K562 (cell line): Measurements from ENCODE around the gene SIRT5. TPM values are rescaled to one million over a fixed set of nuclear protein-coding genes. Genes with fewer than 3 reads are reported as not detected.

Source experiments
- CBX3 ChIP-seq, 2 experiments: IDR thresholded peaks; 1 replicate in 1 of 2; 2 replicates in 1 of 2; pipeline ENCODE4 v1.6.1; 2012; ENCODE audit warnings: inconsistent platforms in 2 of 2, low read length in 2 of 2, borderline replicate concordance in 1 of 2, control low read depth in 1 of 2
- CEBPG ChIP-seq, 3 experiments: fragments of 200-800 bp in 1 of 3; sonication (Bioruptor generic) in 1 of 3; sonication (generic) in 1 of 3; formaldehyde crosslinking in 1 of 3; IDR thresholded peaks in 2 of 3; conservative IDR thresholded peaks in 1 of 3; 2 replicates each; pipeline versions ENCODE4 v1.6.1 to v1.8.0; 2016 to 2022; ENCODE audit warnings: missing compliant biosample characterization in 2 of 3, missing genetic modification characterization in 2 of 3, mild to moderate bottlenecking in 1 of 3, missing genetic modification reagents in 1 of 3
- CREM ChIP-seq: IDR thresholded peaks from 2 replicates; pipeline ENCODE4 v1.6.1; 2014; ENCODE audit warnings: antibody characterized with exemption, low read depth
- FOXO4 ChIP-seq: fragments of 450-650 bp; formaldehyde crosslinking; IDR thresholded peaks from 2 replicates; pipeline ENCODE4 v1.4.0; 2020; ENCODE audit warnings: mild to moderate bottlenecking, moderate library complexity
- ID3 ChIP-seq, 2 experiments: fragments of 250-450 bp in 1 of 2; fragments of 450-650 bp in 1 of 2; sonication (Bioruptor Pico) in 1 of 2; IDR thresholded peaks; 2 replicates each; pipeline versions ENCODE4 v1.6.1 to v1.8.0; 2016 to 2021; ENCODE audit warnings: mild to moderate bottlenecking in 2 of 2, moderate library complexity in 2 of 2, missing compliant biosample characterization in 1 of 2, missing genetic modification characterization in 1 of 2
- KHSRP ChIP-seq: fragments of 450-650 bp; IDR thresholded peaks from 2 replicates; pipeline ENCODE4 v1.6.1; 2017
- LEF1 ChIP-seq: fragments of 450-650 bp; IDR thresholded peaks from 2 replicates; pipeline ENCODE4 v1.6.1; 2016; ENCODE audit warnings: mild to moderate bottlenecking
- MAZ ChIP-seq, 2 experiments: fragments of 450-650 bp in 1 of 2; sonication (generic) in 1 of 2; formaldehyde crosslinking; IDR thresholded peaks in 1 of 2; conservative IDR thresholded peaks in 1 of 2; 2 replicates each; pipeline versions ENCODE4 v1.4.0 to v1.5.0; 2020; ENCODE audit warnings: mild to moderate bottlenecking in 1 of 2, missing genetic modification reagents in 1 of 2
- MEIS2 ChIP-seq: fragments of 450-650 bp; IDR thresholded peaks from 2 replicates; pipeline ENCODE4 v1.6.1; 2014; ENCODE audit warnings: mild to moderate bottlenecking; ENCODE audit not compliant: partially characterized antibody
- MITF ChIP-seq: IDR thresholded peaks from 2 replicates; pipeline ENCODE4 v1.6.1; 2014; ENCODE audit warnings: antibody characterized with exemption
- NRF1 ChIP-seq, 2 experiments: fragments of 450-650 bp; IDR thresholded peaks in 1 of 2; conservative IDR thresholded peaks in 1 of 2; 2 replicates each; pipeline ENCODE4 v1.6.1; 2014; ENCODE audit warnings: mild to moderate bottlenecking in 2 of 2
- PKNOX1 ChIP-seq: fragments of 450-650 bp; IDR thresholded peaks from 2 replicates; pipeline ENCODE4 v1.6.1; 2016
- RBM15 ChIP-seq: fragments of 200-400 bp; formaldehyde crosslinking; IDR thresholded peaks from 2 replicates; pipeline ENCODE4 v1.6.1; 2018; ENCODE audit warnings: mild to moderate bottlenecking, low read length, moderate library complexity; ENCODE audit not compliant: insufficient read depth
- SMAD3 ChIP-seq: fragments of 450-650 bp; formaldehyde crosslinking; conservative IDR thresholded peaks from 2 replicates; pipeline ENCODE4 v1.4.0; 2020; ENCODE audit warnings: mild to moderate bottlenecking
- SREBF1 ChIP-seq: fragments of 150-350 bp; IDR thresholded peaks from 2 replicates; pipeline ENCODE4 v1.6.1; 2014; ENCODE audit warnings: antibody characterized with exemption, low read depth, low read length, borderline replicate concordance
- ZBTB17 ChIP-seq: fragments of 450-650 bp; formaldehyde crosslinking; IDR thresholded peaks from 2 replicates; pipeline ENCODE4 v1.4.0; 2020; ENCODE audit warnings: mild to moderate bottlenecking
- ZBTB8A ChIP-seq: fragments of 450-650 bp; IDR thresholded peaks from 2 replicates; pipeline ENCODE4 v1.6.1; 2018; ENCODE audit warnings: mild to moderate bottlenecking, moderate library complexity; ENCODE audit not compliant: partially characterized antibody
- ZNF175 ChIP-seq: fragments of 200-800 bp; sonication (Bioruptor generic); IDR thresholded peaks from 2 replicates; pipeline ENCODE4 v1.6.1; 2016; ENCODE audit warnings: low read depth, mild to moderate bottlenecking, missing genetic modification characterization, missing compliant biosample characterization
- ZNF311 ChIP-seq: fragments of 250-450 bp; sonication (Bioruptor Pico); IDR thresholded peaks from 2 replicates; pipeline ENCODE4 v1.4.0; 2020; ENCODE audit warnings: mild to moderate bottlenecking, moderate library complexity
- ZNF507 ChIP-seq: conservative IDR thresholded peaks from 2 replicates; pipeline ENCODE4 v1.6.1; 2017; ENCODE audit warnings: missing genetic modification characterization, missing compliant biosample characterization
- ZNF77 ChIP-seq: fragments of 250-450 bp; sonication (Bioruptor Pico); IDR thresholded peaks from 2 replicates; pipeline ENCODE4 v1.5.0; 2020
- polyA plus RNA-seq, 8 experiments: library from polyadenylated mRNA; depleted of rRNA in 4 of 8; stranded (reverse) in 5 of 8; unstranded in 3 of 8; fragments of >200 nt; fragmentation: Nextera tagmentation in 2 of 8; fragmentation: Illumina TruSeq in 1 of 8; extraction: Ambion mirVana in 2 of 8; extraction: Trizol in 1 of 8; gene quantifications; 2 replicates each; pipeline versions ENCODE4 v1.2.1 to v1.2.3, GENCODE V29; 2011 to 2014; ENCODE audit warnings: inconsistent platforms in 1 of 8, missing spikeins in 1 of 8
- total RNA-seq, 7 experiments: library from RNA; depleted of rRNA in 6 of 7; stranded (reverse); fragments of >200 nt in 6 of 7; fragmentation: Illumina TruSeq in 2 of 7; extraction: Trizol in 2 of 7; gene quantifications; 2 replicates each; pipeline versions ENCODE4 v1.2.1 to v1.2.3, GENCODE V29; 2011 to 2021; ENCODE audit warnings: low replicate concordance in 1 of 7

SIRT5 gene
- total and polyA plus RNA-seq, 9 of the 15 experiments (the other 6 are each of a cell fraction or from before 2014, with no cell fraction given), result 2.1 to 15.7 (median 11.4) TPM

- TF ChIP-seq PKNOX1, result peak; percentile 14; the same call in 1 of the 2 replicates
- TF ChIP-seq SREBF1, result no peak
- TF ChIP-seq ZNF311 (CRISPR knock-in tag), result peak; percentile 72
- TF ChIP-seq RBM15, result 0 out of 2 replicates have a peak, but pooled peaks have one; percentile 68
- no peak for TF ChIP-seq NRF1 (conservative IDR thresholded peaks at IDR 0.05 in 1 of 2, IDR thresholded peaks at IDR 0.05 in 1 of 2)
- peak; percentile 65 for TF ChIP-seq ZNF175
- peak; percentile 46; the same call in 1 of the 2 replicates for TF ChIP-seq LEF1
- no peak for TF ChIP-seq CEBPG (CRISPR knock-in tag; IDR thresholded peaks at IDR 0.05)
- no peak for TF ChIP-seq CEBPG (tag; conservative IDR thresholded peaks at IDR 0.05 in 1 of 2, IDR thresholded peaks at IDR 0.05 in 1 of 2)
- no peak for TF ChIP-seq ZNF77
- TF ChIP-seq CBX3 (IDR thresholded peaks at IDR 0.05; ENCODE audit: borderline replicate concordance in 1 of 2, low read length in 2 of 2), result no peak
- no peak for TF ChIP-seq MEIS2
- TF ChIP-seq ID3 (CRISPR knock-in tag; IDR thresholded peaks at IDR 0.05), result no peak
- TF ChIP-seq ID3 (tag; IDR thresholded peaks at IDR 0.05), result peak; percentile 84
- peak; percentile 48; the same call in 1 of the 2 replicates for TF ChIP-seq CREM
- TF ChIP-seq ZNF507 (tag), result no peak
- no peak for TF ChIP-seq ZBTB8A
- 0 out of 2 replicates have a peak, but pooled peaks have one; percentile 51 for TF ChIP-seq ZBTB17
- no peak for TF ChIP-seq SMAD3
- TF ChIP-seq MAZ (CRISPR knock-in tag; conservative IDR thresholded peaks at IDR 0.05 in 1 of 2, IDR thresholded peaks at IDR 0.05 in 1 of 2), result peak; percentile 80 to 83
- no peak for TF ChIP-seq FOXO4 (CRISPR knock-in tag)
- TF ChIP-seq MITF, result no peak
- TF ChIP-seq KHSRP, result no peak
Observed at GRCh38 chr6:13574571-13575376, at the start of gene SIRT5 (continued).
